Endothelial cell of umbilical vein (primary cell): ENCODE data around the gene MRTFA. TPM values are rescaled to one million over a fixed set of nuclear protein-coding genes. Genes with fewer than 3 reads are reported as not detected.

Experiments used
- BruUV-seq: library from RNA; stranded (reverse); fragments of 400-500 nt; replicated peaks from 2 replicates; lab custom pipeline; 2021; lab: Mats Ljungman, UMichigan
- CTCF ChIA-PET: fragments of 300-600, 350-600 bp; sonication (Branson Sonifier 250); formaldehyde crosslinking; loops from one replicate; lab custom pipeline; 2021; ENCODE audit warnings: antibody characterized with exemption, inconsistent platforms; lab: Charles Lee
- POLR2A ChIA-PET: fragments of 300-600, 350-600 bp; sonication (Branson Sonifier 250); formaldehyde crosslinking; loops from one replicate; lab custom pipeline; 2021; ENCODE audit warnings: antibody characterized with exemption, inconsistent platforms; lab: Charles Lee
- DNase-seq: peaks from one replicate; pipeline ENCODE4 v3.0.0-alpha.2; 2011; ENCODE audit warnings: low read depth, low spot score
- FAIRE-seq: peaks from 2 replicates; lab custom pipeline; 2011; peaks lifted over from hg19 to GRCh38; lab: Jason Lieb, UNC
- H2AFZ ChIP-seq: 2 replicates; pipeline ENCODE4 v1.6.0; 2012; ENCODE audit warnings: low read depth, low read length, control low read depth, inconsistent platforms
- H3K27ac ChIP-seq: 2 replicates; pipeline ENCODE4 v1.5.1; 2011; ENCODE audit warnings: low read depth, mild to moderate bottlenecking, control low read depth, low read length, moderate library complexity; ENCODE audit not compliant: insufficient read depth
- H3K27me3 ChIP-seq, 2 experiments: 2 replicates each; pipeline versions ENCODE4 v1.6.0 to v1.6.1; 2011; ENCODE audit warnings: low read length in 2 of 2, mixed read lengths in 1 of 2; ENCODE audit not compliant: control insufficient read depth in 2 of 2, insufficient read depth in 2 of 2
- H3K36me3 ChIP-seq, 2 experiments: 2 replicates in 1 of 2; 3 replicates in 1 of 2; pipeline ENCODE4 v1.5.1; 2011; ENCODE audit warnings: low read length in 2 of 2, mild to moderate bottlenecking in 1 of 2, moderate library complexity in 1 of 2; ENCODE audit not compliant: control insufficient read depth in 2 of 2, insufficient read depth in 2 of 2; ENCODE audit errors: extremely low read depth in 1 of 2
- H3K4me1 ChIP-seq: 3 replicates; pipeline ENCODE4 v1.5.1; 2011; ENCODE audit warnings: mild to moderate bottlenecking, low read length; ENCODE audit not compliant: control insufficient read depth, insufficient read depth; ENCODE audit errors: extremely low read depth
- H3K4me2 ChIP-seq: 2 replicates; pipeline ENCODE4 v1.6.1; 2011; ENCODE audit warnings: low read length, control low read depth, mixed read lengths; ENCODE audit not compliant: insufficient read depth
- H3K4me3 ChIP-seq, 3 experiments: fragments of 200-600 bp in 1 of 3; sonication (generic), shearing (Covaris generic) in 1 of 3; replicated peaks in 1 of 3; 2 replicates each; pipeline ENCODE4 v1.5.1; 2011 to 2016; ENCODE audit warnings: control low read depth in 3 of 3, low read length in 3 of 3, mild to moderate bottlenecking in 2 of 3, inconsistent platforms in 1 of 3, low read depth in 1 of 3, moderate library complexity in 1 of 3; ENCODE audit not compliant: insufficient read depth in 1 of 3
- H3K79me2 ChIP-seq: 2 replicates; pipeline ENCODE4 v1.6.0; 2012; ENCODE audit warnings: low read length, inconsistent platforms; ENCODE audit not compliant: control insufficient read depth, insufficient read depth
- H3K9ac ChIP-seq: replicated peaks from 2 replicates; pipeline ENCODE3; 2011; ENCODE audit warnings: low read length, control low read depth; ENCODE audit not compliant: insufficient read depth; ENCODE audit errors: extremely low read depth
- H3K9me1 ChIP-seq: replicated peaks from 3 replicates; pipeline ENCODE4 v1.6.0; 2011; ENCODE audit warnings: mild to moderate bottlenecking, low read length; ENCODE audit not compliant: control insufficient read depth, insufficient read depth; ENCODE audit errors: extremely low read depth
- H3K9me3 ChIP-seq: replicated peaks from 2 replicates; pipeline ENCODE4 v1.5.1; 2012; ENCODE audit warnings: low read length, inconsistent platforms; ENCODE audit not compliant: control insufficient read depth, insufficient read depth
- H4K20me1 ChIP-seq: replicated peaks from 2 replicates; pipeline ENCODE3; 2011; ENCODE audit warnings: mild to moderate bottlenecking, low read length; ENCODE audit not compliant: control insufficient read depth, insufficient read depth; ENCODE audit errors: extremely low read depth
- CTCF ChIP-seq, 2 donors: IDR thresholded peaks; 1 replicate in 1 of 2; 2 replicates in 1 of 2; pipeline ENCODE4 v1.5.1; 2011; ENCODE audit warnings: low read length in 2 of 2, mild to moderate bottlenecking in 2 of 2, moderate library complexity in 2 of 2, control low read depth in 1 of 2, inconsistent platforms in 1 of 2, low read depth in 1 of 2; ENCODE audit not compliant: insufficient read depth in 1 of 2; ENCODE audit errors: extremely low read depth in 1 of 2
- EZH2 ChIP-seq: IDR thresholded peaks from 2 replicates; pipeline ENCODE4 v1.6.1; 2012; ENCODE audit warnings: borderline replicate concordance, low read depth, mild to moderate bottlenecking, moderate library complexity, low read length, inconsistent platforms; ENCODE audit not compliant: severe bottlenecking
- FOS ChIP-seq: IDR thresholded peaks from 2 replicates; pipeline ENCODE4 v1.6.1; 2011; ENCODE audit warnings: mild to moderate bottlenecking, low read length, moderate library complexity, borderline replicate concordance; ENCODE audit not compliant: insufficient read depth
- GATA2 ChIP-seq: IDR thresholded peaks from 2 replicates; pipeline ENCODE4 v1.7.0; 2011; ENCODE audit warnings: low read depth, mild to moderate bottlenecking, moderate library complexity, mixed read lengths, low read length; ENCODE audit not compliant: insufficient read length, insufficient read depth
- JUN ChIP-seq: IDR thresholded peaks from 2 replicates; pipeline ENCODE4 v1.6.1; 2011; ENCODE audit warnings: borderline replicate concordance, low read depth; ENCODE audit not compliant: insufficient read length, insufficient read depth
- MAX ChIP-seq: IDR thresholded peaks from 2 replicates; pipeline ENCODE4 v1.6.1; 2011; ENCODE audit not compliant: insufficient read depth, insufficient read length
- MYC ChIP-seq: IDR thresholded peaks from one replicate; pipeline ENCODE4 v1.6.1; 2011; ENCODE audit warnings: mild to moderate bottlenecking, low read depth, low read length
- POLR2A ChIP-seq: IDR thresholded peaks from 2 replicates; pipeline ENCODE4 v1.6.1; 2012; ENCODE audit warnings: low read depth, mild to moderate bottlenecking, control low read depth, low read length
- POLR2AphosphoS5 ChIP-seq: IDR thresholded peaks from 2 replicates; pipeline ENCODE4 v1.6.1; 2012; ENCODE audit warnings: low read depth, mild to moderate bottlenecking, control low read depth, low read length, moderate library complexity; ENCODE audit not compliant: insufficient read depth
- dilution Hi-C: fragments of 300-500 bp; cut with MboI; formaldehyde crosslinking; loops from one replicate; pipeline ENCODE4 v1.15.0; 2019; ENCODE audit warnings: low sequenced_read_pairs; ENCODE audit not compliant: extremely low pct_ligation_motif_present
- intact Hi-C: fragments of 100-400 bp; cut with micrococcal nuclease; formaldehyde crosslinking; loops from one replicate; pipeline ENCODE4 v1.10.0; 2022
- polyA plus RNA-seq, 4 experiments: library from polyadenylated mRNA; depleted of rRNA in 3 of 4; stranded (reverse) in 3 of 4; unstranded in 1 of 4; fragments of >200 nt; gene quantifications; 2 replicates each; pipeline versions ENCODE4 v1.2.1 to v1.2.3, GENCODE V29; 2011 to 2012; ENCODE audit warnings: missing spikeins in 1 of 4
- total RNA-seq: library from RNA; stranded (reverse); gene quantifications from 2 replicates; pipeline ENCODE4 v1.2.3, GENCODE V29; 2021

The MRTFA gene
- total and polyA plus RNA-seq, 2 donors (not counting 3 experiments of a cell fraction or from before 2014, with no cell fraction given) = 13.6 to 44.1 TPM

DNA sequence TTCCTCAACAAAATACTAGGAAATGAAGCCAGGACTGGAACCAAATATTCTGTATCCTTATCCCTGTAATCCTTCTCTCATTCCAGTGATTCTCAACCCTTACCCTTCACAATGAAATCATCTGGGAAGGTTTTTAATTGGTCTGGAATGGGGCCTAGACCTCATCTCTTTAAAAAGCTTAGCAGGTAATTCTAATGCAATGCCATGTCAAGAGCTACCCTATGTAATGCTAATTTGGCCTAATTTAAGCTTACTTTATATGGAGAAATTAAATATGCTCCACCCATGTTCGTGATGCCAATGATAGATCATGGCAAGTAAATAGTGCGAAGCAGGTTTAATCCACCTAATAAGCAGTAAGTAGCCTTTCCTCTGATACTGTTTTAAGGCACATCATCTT lies 164.5 kb downstream of the MRTFA start:
- Histone ChIP-seq H3K9me3 (no peaks in the 10 kb centered on the region), H2AFZ (no peak overlapping the region), H3K27me3 (no peaks in the 10 kb centered on the region), H3K9me1 (peaks cover 3% of the 10 kb centered on the region), H3K4me2 (no peak overlapping the region), H3K27ac (no peak overlapping the region), H3K4me3 (no peak overlapping the region), H3K36me3 (no peaks in the 10 kb centered on the region), H4K20me1 (peaks cover 3% of the 10 kb centered on the region), H3K4me1 (no peaks in the 10 kb centered on the region), H3K9ac (no peak overlapping the region), H3K79me2 (no peaks in the 10 kb centered on the region)
- dilution Hi-C loops = no loop called here
- FAIRE-seq = no peak
- DNase-seq = no peak
- ChIA-PET CTCF (interaction anchor here (1.0 to 4.0 kb wide), 4 partner anchors 13 to 124 kb away, joined by 3 to 14 read pairs (median 6); no protein-coding TSS in a partner anchor), POLR2A (no interaction called here)
- intact Hi-C loops = no loop called here
- no TSS peak for BruUV-seq
- no peak for TF ChIP-seq POLR2AphosphoS5
- TF ChIP-seq MAX = no peak
- no peak for TF ChIP-seq GATA2
- no peak for TF ChIP-seq POLR2A
- no peak for TF ChIP-seq FOS
- TF ChIP-seq EZH2 = no peak
- TF ChIP-seq CTCF (IDR thresholded peaks at IDR 0.05; ENCODE audit: extremely low read depth in 1 of 2, insufficient read depth in 1 of 2, low read depth in 1 of 2, low read length in 2 of 2) = no peak
- TF ChIP-seq MYC = no peak
- no peak for TF ChIP-seq JUN
